ENCODE data around the gene DOCK10.

- no peak for TF ChIP-seq CTCF (IDR thresholded peaks at IDR 0.05)
- TF ChIP-seq POLR2A (IDR thresholded peaks at IDR 0.05) = no peak
These were observed 117.0 kb downstream of the DOCK10 start for GRCh38 chr2:224925061-224925809.

All from suprapubic skin (tissue), 3 donors.